BJ (cell line): Measurements from ENCODE around the gene GCAT. TPM values are rescaled to one million over a fixed set of nuclear protein-coding genes. Genes with fewer than 3 reads are reported as not detected.

Source experiments
- CTCF ChIA-PET: fragments of 350-600 bp; formaldehyde crosslinking; extraction: SDS; loops from one replicate; lab custom pipeline; 2021; ENCODE audit warnings: antibody characterized with exemption, inconsistent platforms; lab: Yijun Ruan, JAX
- POLR2A ChIA-PET: fragments of 300-600 bp; sonication (Branson Sonifier 250); formaldehyde crosslinking; extraction: SDS; loops from one replicate; lab custom pipeline; 2021; ENCODE audit warnings: antibody characterized with exemption; lab: Charles Lee
- DNase-seq: peaks from one replicate; pipeline ENCODE4 v3.0.0-alpha.2; 2011; ENCODE audit warnings: low read depth
- H3K27me3 ChIP-seq: 2 replicates; pipeline ENCODE4 v1.6.0; 2011; ENCODE audit warnings: low read length; ENCODE audit not compliant: control insufficient read depth, insufficient read depth
- H3K36me3 ChIP-seq: 2 replicates; pipeline ENCODE4 v1.5.1; 2011; ENCODE audit warnings: low read length; ENCODE audit not compliant: control insufficient read depth, insufficient read depth
- H3K4me3 ChIP-seq: 2 replicates; pipeline ENCODE4 v1.5.1; 2011; ENCODE audit warnings: low read depth, mild to moderate bottlenecking, control low read depth, low read length
- CTCF ChIP-seq: IDR thresholded peaks from 2 replicates; pipeline ENCODE4 v1.5.1; 2011; ENCODE audit warnings: low read depth, mild to moderate bottlenecking, control low read depth, inconsistent platforms, low read length, moderate library complexity; ENCODE audit not compliant: insufficient read depth
- polyA plus RNA-seq: library from polyadenylated mRNA; depleted of rRNA; stranded (reverse); fragments of >200 nt; gene quantifications from 2 replicates; pipeline ENCODE4 v1.2.3, GENCODE V29; 2011

GCAT gene
- polyA plus RNA-seq, 1 experiment, result 24.9 TPM

- H3K4me3 ChIP-seq, result no peak overlapping the region
- no peaks in the 10 kb centered on the region for H3K27me3 ChIP-seq
- DNase-seq, result no peak
- TF ChIP-seq CTCF, result no peak
- CTCF ChIA-PET, result interaction anchor here (0.9 to 1.6 kb wide), 3 partner anchors 12 to 25 kb away, joined by 3 to 5 read pairs (median 3); no protein-coding TSS in a partner anchor
- peaks cover 5% of the 10 kb centered on the region for H3K36me3 ChIP-seq
- POLR2A ChIA-PET, result no interaction called here
Measured at GRCh38 chr22:37842015-37842793, 34.5 kb downstream of the GCAT start.

- Histone ChIP-seq H3K4me3 (peak overlapping the region; percentile 68), H3K36me3 (no peaks in the 10 kb centered on the region), H3K27me3 (no peaks in the 10 kb centered on the region)
- no peak for DNase-seq
- CTCF ChIA-PET, result interaction anchor here (0.6 to 1.7 kb wide), 3 partner anchors 18 to 200 kb away, joined by 3 to 14 read pairs (median 4); no protein-coding TSS in a partner anchor
- POLR2A ChIA-PET, result no interaction called here
- TF ChIP-seq CTCF, result no peak
Measured at GRCh38 chr22:37843741-37844089, 36.0 kb downstream of the GCAT start.

GRCh38 chr22:37844904-37845329 lies 37.2 kb downstream of the GCAT start:
- TF ChIP-seq CTCF, result no peak
- ChIA-PET CTCF (interaction anchor here (1.4 to 1.8 kb wide), 3 partner anchors 18 to 202 kb away, joined by 3 to 14 read pairs (median 6); no protein-coding TSS in a partner anchor), POLR2A (no interaction called here)
- Histone ChIP-seq H3K27me3 (no peaks in the 10 kb centered on the region), H3K4me3 (peak overlapping the region; percentile 68), H3K36me3 (no peaks in the 10 kb centered on the region)
- no peak for DNase-seq

- no peak for TF ChIP-seq CTCF
- CTCF ChIA-PET, result interaction anchor here (1.8 kb wide), 1 partner anchor 17 kb away, joined by 6 read pairs; no protein-coding TSS in a partner anchor
Measured at GRCh38 chr22:37846433-37846832, 38.7 kb downstream of the GCAT start.

GRCh38 chr22:37848587-37849088 lies 40.9 kb downstream of the GCAT start:
- POLR2A ChIA-PET, result no interaction called here

More at GRCh38 chr22:37846433-37846832, 38.7 kb downstream of the GCAT start:
- Histone ChIP-seq H3K36me3 (peaks cover 3% of the 10 kb centered on the region; the same call in 1 of the 2 replicates), H3K27me3 (no peaks in the 10 kb centered on the region), H3K4me3 (no peak overlapping the region)
- POLR2A ChIA-PET, result no interaction called here
- DNase-seq, result no peak

More at GRCh38 chr22:37848587-37849088, 40.9 kb downstream of the GCAT start:
- Histone ChIP-seq H3K4me3 (peak overlapping the region; percentile 92), H3K36me3 (peaks cover 10% of the 10 kb centered on the region), H3K27me3 (no peaks in the 10 kb centered on the region)
- CTCF ChIA-PET, result interaction anchor here (0.9 to 2.0 kb wide), 2 partner anchors 15 to 31 kb away, joined by 3 to 9 read pairs; no protein-coding TSS in a partner anchor
- TF ChIP-seq CTCF, result no peak
- DNase-seq, result no peak
